HG03039 (cell line): ENCODE results near the gene COL4A4.

Experiments
- ATAC-seq: cut with Tn5 transposase; IDR thresholded peaks from one replicate; pipeline ENCODE4 v1.9.1; 2021; ENCODE audit warnings: mild to moderate bottlenecking, moderate library complexity; ENCODE audit not compliant: unreplicated experiment

COL4A4 gene

DNA sequence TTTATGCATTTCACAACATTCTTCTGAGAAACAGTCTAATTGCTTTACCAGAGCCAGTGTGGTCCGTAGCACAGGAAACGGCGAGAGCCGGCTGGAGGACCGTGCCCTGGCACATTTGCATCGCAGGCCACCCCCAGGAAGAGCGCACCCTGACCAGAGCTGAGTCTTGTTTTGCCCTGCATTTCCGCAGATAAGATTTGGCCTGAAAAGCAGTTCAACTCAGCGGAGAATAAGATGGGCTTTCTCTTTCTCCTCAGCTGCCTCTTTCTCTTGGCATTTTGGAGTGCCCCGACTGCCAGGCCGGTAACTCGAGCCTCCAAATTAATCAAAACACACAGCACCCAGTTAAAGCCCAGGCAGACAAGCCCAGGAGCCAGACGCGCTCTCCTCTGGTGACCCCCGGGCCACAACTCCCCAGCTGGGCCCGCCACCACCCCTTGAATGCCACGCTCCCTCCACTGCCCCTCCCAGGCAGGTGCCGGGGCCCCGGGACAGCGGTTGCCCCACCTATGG lies 464 bp downstream of the COL4A4 start:
- ATAC-seq = peak; percentile 55

DNA sequence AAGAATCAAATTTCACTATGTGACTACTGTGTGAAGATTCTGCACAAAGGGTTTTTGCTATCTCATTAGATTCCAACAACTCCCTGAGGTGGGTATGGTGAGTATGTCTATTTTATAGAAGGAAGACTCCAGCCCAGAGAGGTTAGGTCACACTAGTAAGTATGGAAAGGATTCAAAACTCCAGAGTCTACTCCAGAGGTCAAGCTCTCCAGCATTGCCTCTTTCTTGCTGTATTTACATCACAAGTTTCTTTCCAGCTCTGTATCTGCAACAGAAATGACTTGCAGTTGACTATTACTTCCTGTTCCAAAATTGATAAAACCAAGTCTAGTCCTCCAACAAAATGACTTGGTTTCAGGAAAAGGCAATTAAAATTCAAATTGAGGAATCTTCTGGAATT lies 2.1 kb downstream of the COL4A4 start:
- no peak for ATAC-seq

DNA sequence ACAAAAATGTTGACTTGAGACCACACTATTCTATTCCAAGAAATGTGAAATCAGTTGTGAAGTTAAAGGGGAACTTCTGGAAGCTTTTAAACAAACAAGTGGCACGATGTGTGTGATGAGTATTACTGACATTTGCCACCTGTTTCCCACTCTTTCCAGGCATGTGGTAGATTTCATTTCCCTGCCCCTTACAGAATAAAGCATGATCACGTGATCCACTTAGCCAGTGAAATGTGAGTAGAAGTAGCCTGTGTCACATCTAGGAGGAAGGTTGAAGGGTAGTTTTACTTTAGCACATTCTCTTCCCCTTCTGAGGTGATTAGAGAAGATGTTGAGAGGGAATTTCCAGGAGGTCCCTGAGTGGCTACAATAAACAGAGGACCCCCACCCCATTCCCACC lies 3.8 kb downstream of the COL4A4 start:
- ATAC-seq = no peak

DNA sequence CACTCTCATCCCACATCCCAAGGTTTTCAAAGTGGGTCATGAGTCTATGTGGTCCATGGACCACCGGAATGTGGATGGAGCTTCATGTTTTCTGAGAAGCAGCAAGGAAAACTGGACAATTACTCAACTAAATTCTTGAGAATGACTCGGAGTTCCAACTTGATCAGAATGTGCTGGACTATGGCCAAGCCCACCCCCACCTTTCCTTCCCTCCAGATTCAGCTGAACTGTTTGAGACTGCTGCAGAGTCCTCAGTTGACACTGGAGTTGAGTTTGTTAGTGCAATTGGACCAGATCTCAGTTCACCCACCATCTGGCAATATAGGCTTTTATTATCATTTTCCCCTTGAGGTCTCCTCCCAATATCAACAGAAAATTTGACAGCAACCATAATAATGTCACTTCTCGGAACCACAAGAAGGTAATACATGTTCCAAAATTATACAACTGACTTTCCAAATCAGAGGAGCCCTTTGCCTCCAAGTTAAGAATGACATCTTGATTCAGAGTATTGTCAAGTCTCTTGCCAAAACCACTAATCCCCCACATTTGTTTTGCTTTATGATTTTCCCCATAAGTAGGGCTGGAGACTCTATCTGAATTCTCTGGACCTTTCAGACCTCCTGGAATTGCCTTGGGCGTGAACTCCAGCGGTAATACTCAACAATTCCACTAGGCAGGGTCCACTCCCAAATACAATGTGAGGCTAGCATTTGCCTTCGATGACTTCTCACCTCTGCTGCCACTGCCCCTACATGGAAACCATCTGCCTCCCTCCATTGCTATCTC lies 8.8 kb downstream of the COL4A4 start:
- no peak for ATAC-seq

DNA sequence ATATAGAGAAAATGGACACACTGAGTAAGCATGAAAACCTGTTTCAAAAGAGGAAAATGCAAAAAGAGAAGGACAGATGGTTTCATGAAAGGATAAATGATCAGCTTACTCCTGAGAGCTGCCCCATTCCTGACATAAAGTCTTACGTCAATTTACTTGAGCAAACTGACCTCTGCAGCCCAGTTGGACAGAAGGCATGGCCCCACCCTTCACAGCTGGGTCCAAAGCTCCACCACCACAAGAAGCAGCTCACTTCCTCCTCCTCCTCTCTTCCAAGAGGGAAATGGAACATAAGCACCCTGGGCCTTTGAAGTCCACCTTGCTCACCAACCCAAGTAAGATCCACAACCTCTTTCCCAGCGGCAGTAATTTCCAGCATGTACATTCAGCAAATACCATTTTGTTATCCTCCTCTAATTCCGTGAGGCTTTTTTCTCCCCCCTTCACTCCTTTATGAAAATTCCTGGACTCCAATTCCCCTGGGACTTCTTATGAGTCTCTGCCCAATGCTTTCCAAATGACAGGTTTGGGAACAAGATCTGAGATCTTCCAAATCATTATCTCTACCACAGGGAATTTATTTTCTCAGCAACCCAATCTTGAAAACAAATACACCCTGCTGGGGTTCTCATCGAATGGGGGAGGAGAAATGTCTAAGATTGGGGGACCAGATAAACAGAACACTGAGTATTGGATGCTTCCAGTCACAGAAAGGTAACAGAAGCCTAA lies 10.1 kb downstream of the COL4A4 start:
- no peak for ATAC-seq

DNA sequence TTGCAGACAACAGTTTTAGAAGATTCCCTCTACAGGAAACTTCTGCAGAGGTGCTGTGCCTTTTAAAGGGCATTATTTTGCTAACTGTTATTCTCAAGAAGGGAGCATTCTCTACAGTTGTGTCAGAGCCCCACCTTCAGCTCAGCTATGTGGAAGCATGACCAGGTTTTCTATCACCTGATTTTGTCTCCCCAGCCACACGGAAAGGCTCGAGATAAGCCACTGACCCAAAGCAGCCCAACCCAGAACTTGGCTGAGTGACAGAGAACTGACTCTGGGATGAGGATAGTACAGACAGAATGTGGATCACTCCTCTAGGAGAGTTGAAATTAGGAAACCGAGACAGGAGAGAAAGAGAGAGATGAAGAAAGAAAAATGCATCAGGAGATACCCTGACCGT lies 10.7 kb downstream of the COL4A4 start:
- ATAC-seq = no peak

DNA sequence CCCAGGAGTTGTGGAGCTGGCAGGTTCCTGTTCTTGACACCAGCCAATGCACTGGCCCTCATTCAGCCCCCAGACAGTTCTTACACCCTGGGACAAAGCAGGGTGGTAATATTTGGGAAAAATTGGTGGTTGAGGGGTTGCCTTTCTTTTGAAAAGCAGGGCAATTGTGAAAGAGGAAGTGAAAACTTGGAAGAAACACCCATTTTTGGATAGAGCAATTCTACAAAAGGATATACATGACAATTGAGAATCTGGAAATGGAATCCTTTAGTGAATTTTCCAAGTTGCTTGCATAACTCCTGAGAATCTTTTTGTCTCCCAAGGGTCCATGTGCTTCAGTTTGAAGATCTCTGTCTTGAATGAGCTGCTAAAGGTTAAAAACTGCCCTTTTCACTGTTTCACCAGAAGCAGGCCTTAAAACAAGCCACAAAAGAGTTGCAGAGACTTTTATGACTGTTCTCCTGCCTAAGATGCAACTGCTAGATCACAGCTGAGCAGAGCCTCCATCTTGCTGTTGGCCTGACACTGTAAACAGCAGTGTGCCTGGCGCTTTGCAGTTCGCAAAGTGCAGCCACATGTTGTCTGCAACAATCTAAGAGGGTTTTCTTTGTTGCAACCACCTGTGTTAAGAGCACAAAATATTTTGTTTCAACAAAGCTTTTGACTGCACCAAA lies 11.8 kb downstream of the COL4A4 start:
- no peak for ATAC-seq

DNA sequence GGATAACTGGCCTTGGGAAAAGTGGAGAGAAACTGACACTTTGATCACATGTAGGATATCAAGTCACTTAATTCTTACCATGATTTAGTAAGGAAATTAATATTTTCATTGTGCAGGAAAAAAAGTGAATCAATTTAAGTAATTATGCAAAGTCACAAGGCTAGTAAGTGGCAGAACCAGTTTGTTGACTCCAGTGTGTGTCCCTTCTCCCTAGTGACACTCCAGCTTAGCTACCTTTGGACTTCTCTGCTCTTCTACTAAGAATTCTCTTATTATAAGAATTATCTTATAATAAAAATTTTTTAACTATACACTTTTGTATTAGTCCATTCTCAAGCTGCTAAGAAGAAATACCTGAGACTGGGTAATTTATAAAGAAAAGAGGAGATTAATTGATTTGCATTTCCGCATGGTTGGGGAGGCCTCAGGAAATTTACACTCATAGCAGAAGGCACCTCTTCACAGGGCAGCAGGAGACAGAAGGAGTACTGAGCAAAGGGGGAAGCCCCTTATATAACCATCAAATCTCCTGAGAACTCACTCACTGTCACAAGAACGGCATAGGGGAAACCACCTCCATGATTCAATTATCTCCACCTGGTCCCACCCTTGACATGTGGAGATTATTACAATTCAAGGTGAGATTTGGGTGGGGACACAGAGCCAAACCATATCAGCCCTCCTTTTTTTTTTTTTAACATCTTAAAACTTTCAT lies 13.6 kb downstream of the COL4A4 start:
- no peak for ATAC-seq

DNA sequence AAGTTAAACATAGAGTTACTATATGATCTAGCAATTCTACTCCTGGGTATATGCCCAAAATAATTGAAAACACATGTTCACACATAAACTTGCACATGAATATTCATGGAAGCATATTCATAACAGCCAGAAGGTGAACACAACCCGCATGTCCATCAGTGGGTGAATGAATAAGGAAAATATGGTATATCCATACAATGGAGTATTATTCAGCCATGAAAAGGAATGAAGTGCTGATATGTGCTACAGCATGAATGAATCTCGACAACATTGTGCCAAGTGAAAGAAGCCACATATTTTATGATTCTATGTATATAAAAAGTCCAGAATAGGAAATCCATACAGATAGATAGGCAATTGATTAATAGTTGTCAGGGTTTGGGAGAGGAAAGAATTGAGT lies 15.9 kb downstream of the COL4A4 start:
- no peak for ATAC-seq

DNA sequence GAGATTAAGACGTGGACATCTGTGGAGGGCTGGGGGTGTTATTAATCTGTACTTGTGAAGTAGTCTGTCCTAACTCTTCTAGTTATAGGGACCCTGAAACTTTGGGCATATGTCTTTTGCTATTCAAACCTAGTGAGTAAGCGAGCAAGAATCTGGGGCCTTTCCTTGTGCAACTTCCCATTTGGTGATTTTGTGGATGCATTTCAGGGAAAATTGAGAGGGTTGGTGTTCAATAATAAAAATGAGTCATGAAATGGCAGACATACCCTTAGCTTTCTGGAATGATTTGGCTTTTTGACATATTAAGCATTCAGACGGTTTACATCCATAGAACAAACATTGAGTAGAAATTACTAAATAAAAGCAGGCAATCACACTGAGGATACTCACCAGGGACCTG lies 17.0 kb downstream of the COL4A4 start:
- ATAC-seq = no peak

DNA sequence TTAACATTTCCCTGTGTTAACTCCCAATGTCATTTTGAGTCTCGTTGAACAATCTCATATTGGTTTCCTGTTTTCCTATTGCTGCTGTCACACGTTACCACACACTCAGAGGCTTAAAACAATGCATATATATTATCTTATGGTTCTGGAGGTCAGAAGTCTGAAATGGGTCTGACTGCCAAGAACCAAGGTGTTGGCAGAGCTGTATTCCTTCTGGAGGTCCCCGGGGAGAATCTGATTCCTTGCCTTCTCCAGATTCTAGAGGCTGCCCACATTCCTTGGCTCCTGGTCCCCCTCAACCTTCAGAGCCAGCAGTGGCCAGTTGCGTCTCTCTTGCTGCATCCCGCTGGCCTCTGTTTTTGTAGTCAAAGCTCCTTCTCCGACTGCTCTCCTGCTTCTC lies 17.5 kb downstream of the COL4A4 start:
- ATAC-seq = no peak

DNA sequence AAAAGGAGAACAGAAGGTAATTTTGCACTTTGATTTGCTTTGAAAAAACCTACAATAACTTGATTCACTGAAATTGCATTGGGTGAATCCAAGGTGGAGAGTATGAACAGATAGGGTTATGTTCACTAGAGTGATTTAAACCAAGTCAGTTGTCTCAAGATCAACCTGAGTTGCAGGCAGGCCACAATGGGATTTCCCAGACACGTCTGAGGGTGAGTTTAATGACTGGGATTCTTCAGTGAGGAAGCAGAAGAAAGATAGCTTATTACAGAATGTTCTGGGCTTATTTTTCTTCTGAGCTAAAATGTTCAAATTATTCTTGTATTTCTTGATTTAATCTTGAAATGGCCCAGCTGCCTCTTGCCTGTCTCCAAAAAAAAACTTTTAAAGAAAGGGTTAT lies 20.1 kb downstream of the COL4A4 start:
- no peak for ATAC-seq

DNA sequence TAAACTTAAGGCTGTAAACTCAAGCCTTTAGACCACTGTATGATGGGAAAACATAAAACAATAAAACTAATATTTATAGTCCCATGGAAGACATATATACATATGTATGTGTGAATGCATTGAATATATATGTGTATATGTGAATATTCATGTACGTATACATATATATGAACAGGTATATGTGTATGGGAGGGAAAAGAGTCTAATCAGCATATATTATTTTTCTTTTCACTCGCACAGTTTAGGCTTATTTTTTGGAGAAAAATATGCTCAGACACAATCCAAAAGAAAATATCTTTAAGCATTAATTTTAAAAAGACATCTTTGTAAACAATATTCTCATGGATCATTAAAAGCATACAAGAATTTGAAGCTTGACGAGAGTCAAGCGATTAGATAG lies 22.7 kb downstream of the COL4A4 start:
- ATAC-seq = no peak

DNA sequence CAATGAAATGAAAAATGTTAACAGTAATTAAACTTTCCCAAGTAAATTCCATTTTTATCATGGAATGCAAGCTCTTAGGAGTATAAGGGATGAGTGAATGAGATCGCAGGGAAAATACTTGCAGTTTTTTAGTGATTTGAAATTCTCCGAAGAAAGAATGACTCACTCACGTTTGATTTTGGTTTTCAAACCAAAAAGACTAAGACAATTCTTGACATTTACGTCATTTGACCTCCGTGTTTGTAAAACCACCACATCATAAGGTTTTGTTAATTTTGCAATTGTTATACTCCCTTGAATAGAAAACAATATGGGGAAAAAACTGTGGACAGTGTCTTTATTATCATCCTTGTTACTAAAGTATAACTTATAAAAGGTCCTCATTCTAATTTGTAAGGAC lies 29.4 kb downstream of the COL4A4 start:
- no peak for ATAC-seq

DNA sequence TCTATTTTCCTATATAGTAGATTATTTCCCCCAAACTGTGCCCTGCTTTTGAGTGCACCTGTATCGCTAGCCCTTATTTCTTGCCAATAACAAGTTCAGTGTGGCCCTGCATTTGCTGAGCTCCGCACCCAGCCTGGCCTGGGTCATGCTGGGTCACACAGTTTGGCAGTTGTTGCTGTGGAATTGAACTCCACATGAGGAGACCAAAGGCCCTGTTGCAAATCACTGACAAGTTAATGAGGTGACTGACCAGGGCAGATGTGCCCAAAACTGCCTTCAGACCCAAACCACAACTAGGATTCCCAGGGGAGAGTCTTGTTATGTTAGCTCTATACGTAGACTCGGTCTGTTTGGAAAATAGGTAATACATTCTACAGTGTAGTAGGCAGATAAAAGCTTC lies 31.0 kb downstream of the COL4A4 start:
- ATAC-seq = no peak

DNA sequence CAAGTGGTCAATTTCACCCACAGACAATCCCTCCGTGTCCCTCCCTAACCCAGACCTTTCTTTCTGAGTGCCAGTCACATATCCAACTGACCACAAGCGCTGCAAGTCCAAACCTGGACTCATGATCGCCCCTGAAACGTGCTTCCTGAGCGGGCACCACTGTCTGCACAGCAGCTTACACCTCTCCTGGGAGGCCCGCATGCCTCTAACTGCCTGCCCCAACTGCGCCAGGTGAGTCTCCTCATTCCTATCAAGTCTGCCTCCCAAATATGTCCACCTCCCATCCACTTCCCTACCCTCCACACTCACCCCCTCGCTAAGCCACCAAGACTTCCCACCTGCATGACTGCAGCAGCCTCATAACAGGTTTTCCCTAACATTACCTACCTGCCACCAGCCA lies 33.4 kb downstream of the COL4A4 start:
- ATAC-seq = no peak

DNA sequence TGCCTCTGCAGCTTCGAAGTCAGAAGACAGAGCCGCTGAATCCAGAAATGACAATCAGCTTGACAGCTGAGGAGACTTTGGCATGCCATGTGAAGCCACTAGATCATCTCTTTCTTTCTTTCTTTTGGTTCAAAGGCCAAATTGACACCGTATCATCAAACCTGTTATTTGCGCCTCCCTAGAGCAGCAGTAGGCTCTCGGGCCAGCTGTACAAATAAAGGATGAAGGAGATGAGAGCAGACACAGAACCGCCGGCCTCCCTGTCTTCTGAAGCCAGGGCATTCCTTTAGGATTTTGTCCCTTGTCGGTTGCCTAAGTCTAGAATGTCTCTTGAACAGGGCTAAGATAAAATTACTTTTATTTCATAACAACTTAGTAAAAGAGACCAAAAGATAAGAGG lies 36.8 kb downstream of the COL4A4 start:
- ATAC-seq = no peak

DNA sequence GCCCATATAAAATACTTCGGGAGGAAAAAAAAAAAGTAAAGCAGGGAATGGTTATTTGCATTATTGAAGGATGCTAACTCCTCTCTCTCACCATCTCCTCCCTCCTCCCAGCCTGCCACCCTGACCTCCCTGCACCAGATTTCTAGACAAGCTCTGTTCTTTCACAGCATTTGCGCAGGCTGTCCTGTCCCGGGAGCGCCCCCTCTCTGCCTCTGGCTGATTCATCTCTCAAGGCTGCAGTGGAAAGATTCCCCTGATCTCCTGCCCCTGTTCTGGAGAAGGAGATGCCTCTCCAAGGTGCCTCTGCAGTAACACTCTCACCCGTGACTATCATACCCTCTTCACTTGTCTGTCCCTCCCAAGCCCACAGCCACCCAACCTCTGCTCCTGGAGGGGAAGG lies 38.5 kb downstream of the COL4A4 start:
- ATAC-seq = no peak

DNA sequence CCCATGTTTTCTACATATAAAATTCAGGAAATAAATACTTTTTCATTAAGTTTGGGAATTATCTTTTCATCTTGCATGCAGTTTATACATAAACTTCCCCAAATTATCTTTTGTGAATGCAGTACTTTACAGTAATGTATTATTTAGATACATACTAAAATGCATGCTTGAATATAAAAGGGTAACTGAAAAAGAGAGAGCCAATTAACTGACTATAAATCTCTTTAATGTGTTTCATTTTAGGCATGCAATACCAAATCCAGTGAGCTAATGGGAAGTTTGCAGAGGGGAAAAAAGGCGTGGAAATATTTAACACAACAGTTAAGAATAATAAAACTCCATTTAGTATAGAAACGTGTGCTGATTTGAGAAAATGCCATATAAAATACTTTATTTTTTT lies 39.2 kb downstream of the COL4A4 start:
- ATAC-seq = no peak

DNA sequence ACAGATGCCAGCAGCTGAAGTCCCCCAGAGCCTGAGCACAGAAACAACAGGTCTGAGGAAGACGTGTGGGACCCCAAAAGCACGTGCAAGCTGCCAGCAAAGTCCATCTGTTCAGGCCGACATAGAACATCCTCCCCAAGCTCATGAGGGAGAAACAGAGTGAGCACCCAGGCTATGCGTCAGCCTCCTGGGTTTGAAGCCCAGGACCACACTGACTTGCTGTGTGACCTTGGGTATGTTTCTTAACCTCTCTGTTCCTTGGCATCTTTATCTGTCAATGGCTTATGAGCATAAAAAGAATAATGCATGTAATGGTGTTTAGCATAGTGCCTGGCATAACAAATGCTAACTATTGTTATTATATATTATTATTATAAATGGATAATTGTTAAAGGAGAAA lies 40.3 kb downstream of the COL4A4 start:
- ATAC-seq = no peak

DNA sequence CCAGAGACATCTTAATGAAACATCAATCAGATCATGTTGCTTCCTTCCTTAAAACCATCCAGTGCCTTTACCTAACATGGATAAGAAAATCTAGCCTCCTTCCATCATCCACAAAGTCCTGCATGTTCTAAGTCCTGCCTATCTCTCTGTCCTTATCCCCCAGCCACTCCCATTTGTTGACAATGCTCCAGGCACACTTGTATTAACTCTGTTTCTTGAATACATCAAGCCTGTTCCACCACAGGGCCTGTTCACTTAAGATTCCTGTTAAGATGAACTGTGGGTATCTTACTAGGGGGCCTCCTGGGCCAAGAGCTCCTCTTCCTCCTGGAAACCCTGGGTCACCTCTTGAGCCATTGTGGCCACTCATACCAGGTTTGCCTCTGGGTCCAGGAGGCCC lies 45.7 kb downstream of the COL4A4 start:
- ATAC-seq = no peak
